ENCODE measurements around the gene BTBD9.

Gene BTBD9

GRCh38 chr6:38391626-38392579 is 247.8 kb downstream of the BTBD9 start:
- TF ChIP-seq EZH2phosphoT487 (IDR thresholded peaks at IDR 0.05; ENCODE audit: borderline replicate concordance, low read length) (no peak), CTCF (IDR thresholded peaks at IDR 0.05; ENCODE audit: low read depth, low read length, poor library complexity, severe bottlenecking) (no peak)

GRCh38 chr6:38391206-38391605 is 248.5 kb downstream of the BTBD9 start:
- Histone ChIP-seq H3F3A (ENCODE audit: control insufficient read depth, insufficient read depth) (no peaks in the 10 kb centered on the region), H3K4me3 (ENCODE audit: low read length) (no peak overlapping the region), H3K36me3 (ENCODE audit: control insufficient read depth, low read length) (no peaks in the 10 kb centered on the region), H3K79me2 (ENCODE audit: control insufficient read depth, low read length) (no peaks in the 10 kb centered on the region), H3K27ac (ENCODE audit: low read depth, low read length) (no peak overlapping the region), H3K27me3 (ENCODE audit: control insufficient read depth, low read length) (peaks cover 6% of the 10 kb centered on the region; the same call in 1 of the 2 replicates), H3K9me2 (replicated peaks; ENCODE audit: control insufficient read depth, low read length) (no peaks in the 10 kb centered on the region), H3K4me1 (ENCODE audit: control insufficient read depth, low read length) (no peaks in the 10 kb centered on the region), H4K20me1 (ENCODE audit: control insufficient read depth, insufficient read depth, low read depth, low read length) (no peaks in the 10 kb centered on the region), H3K9me3 (ENCODE audit: control insufficient read depth, insufficient read depth, low read length) (no peaks in the 10 kb centered on the region), H3K4me2 (ENCODE audit: low read length) (no peak overlapping the region)
- TF ChIP-seq EZH2phosphoT487 (IDR thresholded peaks at IDR 0.05; ENCODE audit: borderline replicate concordance, low read length) (no peak), CTCF (IDR thresholded peaks at IDR 0.05; ENCODE audit: low read depth, low read length, poor library complexity, severe bottlenecking) (no peak)

More at GRCh38 chr6:38391626-38392579, 247.8 kb downstream of the BTBD9 start:
- Histone ChIP-seq H3K4me1 (ENCODE audit: control insufficient read depth, low read length) (no peaks in the 10 kb centered on the region), H3K27me3 (ENCODE audit: control insufficient read depth, low read length) (peaks cover 6% of the 10 kb centered on the region; the same call in 1 of the 2 replicates), H3K9me3 (ENCODE audit: control insufficient read depth, insufficient read depth, low read length) (no peaks in the 10 kb centered on the region), H3K36me3 (ENCODE audit: control insufficient read depth, low read length) (no peaks in the 10 kb centered on the region), H4K20me1 (ENCODE audit: control insufficient read depth, insufficient read depth, low read depth, low read length) (no peaks in the 10 kb centered on the region), H3F3A (ENCODE audit: control insufficient read depth, insufficient read depth) (no peaks in the 10 kb centered on the region), H3K9me2 (replicated peaks; ENCODE audit: control insufficient read depth, low read length) (no peaks in the 10 kb centered on the region), H3K27ac (ENCODE audit: low read depth, low read length) (no peak overlapping the region), H3K4me3 (ENCODE audit: low read length) (no peak overlapping the region), H3K4me2 (ENCODE audit: low read length) (no peak overlapping the region), H3K79me2 (ENCODE audit: control insufficient read depth, low read length) (no peaks in the 10 kb centered on the region)

GRCh38 chr6:38389875-38390274 is 249.9 kb downstream of the BTBD9 start:
- TF ChIP-seq EZH2phosphoT487 (IDR thresholded peaks at IDR 0.05; ENCODE audit: borderline replicate concordance, low read length) (no peak), CTCF (IDR thresholded peaks at IDR 0.05; ENCODE audit: low read depth, low read length, poor library complexity, severe bottlenecking) (no peak)
- peaks cover 6% of the 10 kb centered on the region; the same call in 1 of the 2 replicates for H3K27me3 ChIP-seq (ENCODE audit: control insufficient read depth, low read length)
- no peaks in the 10 kb centered on the region for H4K20me1 ChIP-seq (ENCODE audit: control insufficient read depth, insufficient read depth, low read depth, low read length)

More at GRCh38 chr6:38389875-38390274, 249.9 kb downstream of the BTBD9 start:
- H3K27ac ChIP-seq (ENCODE audit: low read depth, low read length), result no peak overlapping the region
- no peaks in the 10 kb centered on the region for H3K9me3 ChIP-seq (ENCODE audit: control insufficient read depth, insufficient read depth, low read length)
- H3K4me1 ChIP-seq (ENCODE audit: control insufficient read depth, low read length), result no peaks in the 10 kb centered on the region
- no peak overlapping the region for H3K4me3 ChIP-seq (ENCODE audit: low read length)
- no peaks in the 10 kb centered on the region for H3K79me2 ChIP-seq (ENCODE audit: control insufficient read depth, low read length)
- H3F3A ChIP-seq (ENCODE audit: control insufficient read depth, insufficient read depth), result no peaks in the 10 kb centered on the region
- no peaks in the 10 kb centered on the region for H3K9me2 ChIP-seq (replicated peaks; ENCODE audit: control insufficient read depth, low read length)
- no peaks in the 10 kb centered on the region for H3K36me3 ChIP-seq (ENCODE audit: control insufficient read depth, low read length)
- no peak overlapping the region for H3K4me2 ChIP-seq (ENCODE audit: low read length)

All from DOHH2 (cell line).